HG03280 (cell line): ENCODE results near the gene OGDHL.
"Not testable (repeated sequence)": the region's sequence is repeated elsewhere in the genome, so short reads cannot be mapped to it uniquely, and the experiment has no call there.

Experiments
- ATAC-seq: cut with Tn5 transposase; IDR thresholded peaks from one replicate; pipeline ENCODE4 v1.9.1; 2021; ENCODE audit warnings: mild to moderate bottlenecking, moderate library complexity; ENCODE audit not compliant: unreplicated experiment

The OGDHL gene

DNA sequence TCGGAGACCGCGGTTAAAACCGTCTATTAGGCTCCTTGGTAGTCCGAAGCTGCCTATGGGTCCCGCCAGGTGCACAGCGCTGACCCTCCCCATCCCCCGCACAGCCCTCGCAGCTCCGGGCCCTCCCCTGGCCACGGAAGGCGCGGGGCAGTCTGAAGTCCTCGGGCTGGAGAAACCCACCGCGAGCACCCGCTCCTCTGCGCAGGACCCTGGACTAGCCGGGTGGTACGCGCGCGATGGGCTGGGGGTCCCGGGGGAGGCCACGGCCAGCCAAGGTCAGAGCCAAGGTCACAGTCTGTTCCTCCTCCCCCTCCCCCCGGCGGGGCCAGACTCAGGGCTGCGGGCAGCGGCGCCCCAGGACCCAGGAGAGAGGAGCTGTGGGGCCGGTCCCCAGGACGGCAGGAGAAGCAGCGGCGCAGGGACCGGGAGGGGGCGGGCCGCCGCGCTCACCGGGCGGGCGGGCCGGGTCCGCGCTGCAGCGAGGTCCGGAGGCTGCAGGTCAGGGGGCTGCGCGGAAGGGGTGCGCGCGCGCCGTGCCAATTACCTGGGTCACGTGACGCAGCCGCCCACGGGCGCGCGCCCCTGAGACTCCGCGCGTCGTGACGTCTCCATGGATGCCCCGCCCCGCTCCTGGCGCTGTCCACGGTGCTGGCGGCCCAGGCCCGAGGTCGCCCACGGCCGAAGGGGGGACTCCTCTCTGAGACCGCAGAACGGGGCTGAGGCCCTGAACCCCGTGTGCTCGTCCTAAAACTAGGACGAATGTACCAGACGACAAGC, at the start of gene OGDHL:
Gene OGDHL (minus strand): TSS at position 535 of the 777 bp plus-strand sequence. CDS start 3,731 bp downstream, outside the sequence.
- ATAC-seq: peak; percentile 86

DNA sequence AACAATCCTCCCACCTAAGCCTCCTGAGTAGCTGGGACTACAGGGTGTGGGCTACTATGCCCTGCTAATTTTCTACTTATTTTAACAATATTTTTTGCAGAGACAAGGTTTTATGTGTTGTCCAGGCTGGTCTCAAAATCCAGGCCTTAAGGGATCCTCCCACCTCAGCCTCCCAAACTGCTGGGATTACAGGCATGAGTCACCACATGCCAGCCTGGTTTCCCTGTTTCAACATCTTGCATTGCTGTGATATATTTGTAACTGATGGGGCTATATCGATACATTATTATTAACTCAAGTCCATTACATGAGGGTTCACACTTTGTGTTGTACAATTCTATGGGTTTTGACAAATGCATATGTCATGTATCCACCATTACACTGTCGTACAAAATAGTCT, 41.9 kb upstream of the OGDHL start:
- ATAC-seq: no peak

DNA sequence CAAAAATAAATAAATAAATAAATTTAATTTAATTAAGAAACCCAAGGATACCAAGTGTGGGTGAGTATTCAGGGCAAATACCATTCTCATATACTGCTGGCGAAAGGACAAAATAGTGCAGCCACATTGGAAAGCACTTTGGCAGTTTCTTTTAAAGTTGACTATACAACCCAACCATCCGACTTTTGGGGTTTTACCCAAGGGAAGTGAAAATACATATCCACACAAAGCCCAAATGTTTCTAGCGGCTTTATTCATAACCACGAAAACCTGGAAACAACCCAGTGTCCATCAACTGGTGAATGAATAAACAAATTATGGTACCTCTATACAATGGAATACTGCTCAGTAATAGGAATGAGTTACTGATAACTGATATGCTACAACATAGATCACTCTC, 36.2 kb upstream of the OGDHL start:
- ATAC-seq: no peak

DNA sequence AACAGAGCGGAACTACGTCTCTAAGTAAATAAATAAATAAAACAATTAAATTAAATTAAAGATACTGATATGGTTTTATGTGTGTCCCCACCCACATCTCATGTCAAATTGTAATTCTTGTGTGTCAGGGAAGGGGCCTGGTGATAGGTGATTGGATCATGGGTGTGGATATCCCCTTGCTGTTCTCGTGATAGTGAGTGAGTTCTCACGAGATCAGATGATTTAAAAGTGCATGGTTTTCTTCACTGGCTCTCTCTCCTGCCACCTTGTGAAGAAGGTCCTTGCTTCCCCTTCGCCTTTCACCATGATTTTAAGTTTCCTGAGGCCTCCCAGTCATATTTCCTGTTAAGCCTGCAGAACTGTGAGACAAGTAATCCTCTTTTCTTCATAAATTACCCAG, 29.0 kb upstream of the OGDHL start:
- no peak for ATAC-seq

DNA sequence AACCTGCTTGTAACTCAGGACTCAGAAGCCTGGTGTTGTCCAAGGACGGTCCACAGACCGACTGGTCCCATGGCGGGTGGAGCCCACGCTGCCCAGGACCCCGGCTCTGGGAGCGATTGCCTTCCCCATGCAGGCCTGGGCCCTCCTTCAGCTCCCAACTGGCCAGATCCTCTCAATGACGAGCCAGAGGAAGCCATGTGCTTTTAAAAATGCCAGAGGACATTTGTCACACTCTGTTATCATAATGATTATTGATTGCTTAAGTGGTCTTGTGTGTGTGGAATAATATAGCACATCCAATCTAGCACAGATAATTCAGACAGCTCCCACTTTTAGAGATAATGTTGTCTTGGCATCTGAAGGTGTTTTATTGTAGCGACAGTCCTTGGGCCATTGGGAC, 22.6 kb upstream of the OGDHL start:
- ATAC-seq: no peak

DNA sequence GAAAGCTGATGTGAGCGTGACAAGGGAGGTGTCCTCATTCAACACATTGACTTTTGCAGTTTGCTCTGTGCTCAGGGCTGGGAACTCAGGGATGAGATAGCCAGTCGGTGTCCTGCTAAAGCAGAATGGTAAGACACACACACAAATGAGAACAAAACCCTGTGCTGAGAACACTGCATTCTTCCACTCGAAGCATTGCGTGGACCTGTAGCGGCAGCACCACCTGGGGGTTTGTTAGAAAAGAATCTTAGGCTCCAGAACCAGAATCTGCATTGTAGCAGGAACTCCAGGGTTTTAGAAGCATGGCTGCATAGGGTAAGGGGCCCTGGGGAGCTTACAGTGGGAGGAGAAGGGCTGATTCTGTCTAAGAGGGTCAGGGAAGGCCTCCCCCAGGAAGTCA, 21.5 kb upstream of the OGDHL start:
- ATAC-seq: no peak

DNA sequence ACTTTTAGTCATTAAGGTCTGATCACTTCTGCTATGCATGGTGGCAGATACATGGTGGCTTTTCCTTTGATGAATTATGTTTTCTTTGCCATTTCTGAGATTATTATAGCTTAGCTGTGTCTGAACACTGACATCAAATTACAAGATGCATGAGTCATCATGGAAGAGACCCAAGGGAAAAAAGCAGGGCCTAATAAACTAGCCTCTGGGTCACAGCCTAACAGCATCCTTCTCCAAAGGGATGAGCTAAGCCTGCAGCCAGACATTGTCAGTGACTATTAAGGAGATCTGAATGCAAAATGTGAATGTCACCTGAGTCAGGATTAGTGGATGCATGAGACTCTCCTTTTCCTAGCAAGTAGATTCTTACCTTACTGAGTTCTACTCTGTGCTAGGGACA, 19.1 kb upstream of the OGDHL start:
- ATAC-seq: no peak

DNA sequence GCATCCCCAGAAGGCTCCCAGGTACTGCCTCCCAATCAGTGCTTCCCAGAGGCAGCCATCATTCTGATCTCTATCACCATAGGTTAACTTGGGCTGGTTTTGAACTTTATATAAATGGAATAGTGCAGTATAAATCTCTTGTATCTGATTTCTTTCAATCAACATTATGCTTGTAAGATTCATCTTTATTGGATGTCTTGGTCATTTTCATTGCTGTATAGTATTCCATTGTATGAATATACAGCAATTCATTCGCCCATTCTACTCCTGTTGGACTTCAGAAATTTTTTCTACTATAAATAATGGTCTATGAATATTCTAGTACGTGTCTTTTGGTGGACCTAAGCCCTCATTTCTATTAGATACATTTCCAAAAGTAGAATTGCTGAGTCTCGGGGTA, 16.1 kb upstream of the OGDHL start:
- no peak for ATAC-seq

DNA sequence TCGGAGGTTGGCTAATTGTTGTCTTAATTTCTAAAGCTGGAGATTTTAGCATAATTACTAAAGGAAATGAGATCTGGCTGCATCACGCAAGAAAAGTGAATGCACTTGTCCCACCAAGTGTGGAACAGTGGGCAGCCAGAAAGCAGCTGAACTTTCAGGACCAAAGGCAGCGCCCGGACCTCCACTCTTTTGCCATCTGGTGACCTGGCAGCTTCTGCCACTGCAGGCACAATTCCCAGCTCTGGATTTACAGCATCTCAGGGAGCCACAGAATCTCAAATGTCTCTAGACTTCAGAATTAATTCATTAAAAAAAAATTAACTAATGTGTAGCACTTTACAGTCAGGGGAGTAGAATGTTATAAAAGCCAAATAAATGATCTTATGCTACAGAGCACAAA, 14.7 kb upstream of the OGDHL start:
- ATAC-seq: no peak

DNA sequence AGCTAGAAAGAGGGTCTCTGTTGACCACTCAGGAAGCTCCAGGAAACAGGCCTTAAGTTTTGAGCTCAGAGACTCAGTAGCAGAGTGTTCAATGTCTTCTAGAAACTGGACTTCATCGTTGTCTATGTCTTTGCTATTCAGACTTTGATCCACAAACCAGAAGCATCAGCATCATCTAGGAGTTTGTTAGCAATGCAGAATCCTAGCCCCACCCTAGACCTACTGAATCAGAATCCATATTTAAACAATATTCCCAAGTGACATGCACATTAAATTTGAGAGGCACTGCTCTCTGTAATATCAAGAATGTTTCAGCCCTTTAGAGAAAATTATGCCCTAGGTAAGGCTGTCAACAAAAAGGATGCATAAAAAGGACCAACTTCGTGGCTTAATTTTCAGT, 12.9 kb upstream of the OGDHL start:
- ATAC-seq: no peak

DNA sequence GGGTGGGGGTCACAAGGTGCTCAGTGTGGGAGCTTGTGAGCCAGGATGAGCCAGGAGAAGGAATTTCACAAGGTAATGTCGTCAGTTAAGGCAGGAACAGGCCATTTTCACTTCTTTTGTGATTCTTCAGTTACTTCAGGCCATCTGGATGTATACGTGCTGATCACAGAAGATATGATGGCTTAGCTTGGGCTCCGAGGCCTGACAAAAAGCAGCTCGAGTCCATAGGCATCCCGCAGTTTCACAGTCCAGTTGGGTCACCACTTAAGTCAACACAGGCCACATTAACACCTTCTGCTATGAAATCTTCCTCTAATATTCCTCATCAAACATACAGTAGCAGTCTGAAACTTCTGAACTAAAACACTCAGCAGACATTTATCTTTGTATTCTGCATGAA, 10.8 kb upstream of the OGDHL start:
- ATAC-seq: not testable (repeated sequence)

DNA sequence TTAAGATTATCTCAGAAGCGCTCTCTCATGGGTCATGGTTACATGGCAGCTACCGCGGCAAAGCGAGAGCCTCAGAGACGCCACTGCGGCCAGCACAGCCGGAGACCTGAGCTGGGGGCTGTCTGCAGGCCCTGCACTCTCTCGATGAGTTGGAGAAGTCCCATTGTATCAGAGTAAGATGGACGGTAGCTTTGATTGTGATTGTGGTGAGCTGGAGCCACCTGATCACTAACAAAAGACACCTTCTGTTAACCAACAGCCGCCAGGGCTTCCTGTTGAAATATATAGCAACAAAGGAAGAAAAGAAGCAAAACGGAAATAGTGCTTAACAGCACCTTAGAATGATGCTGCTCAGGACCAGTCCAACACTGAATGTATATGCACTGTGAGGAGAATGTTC, 8.9 kb upstream of the OGDHL start:
- not testable (repeated sequence) for ATAC-seq

DNA sequence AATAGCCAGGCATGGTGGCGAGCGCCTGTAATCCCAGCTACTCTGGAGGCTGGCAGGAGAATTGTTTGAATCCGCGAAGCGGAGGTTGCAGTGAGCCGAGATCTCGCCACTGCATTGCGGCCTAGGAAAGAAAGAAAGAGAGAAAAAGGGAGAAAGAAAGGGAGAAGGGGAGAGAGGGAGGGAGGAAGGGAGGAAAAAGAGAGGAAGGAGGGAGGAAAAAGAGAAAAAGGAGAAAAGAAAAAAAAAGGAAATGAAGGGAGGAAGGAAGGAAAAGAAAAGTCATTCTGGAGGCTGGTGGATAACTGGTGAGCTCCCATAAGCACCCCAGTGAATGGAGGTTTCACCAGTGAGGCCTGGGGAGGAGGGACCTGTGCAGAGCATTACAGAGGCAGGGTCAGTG, 7.6 kb upstream of the OGDHL start:
- ATAC-seq: no peak

DNA sequence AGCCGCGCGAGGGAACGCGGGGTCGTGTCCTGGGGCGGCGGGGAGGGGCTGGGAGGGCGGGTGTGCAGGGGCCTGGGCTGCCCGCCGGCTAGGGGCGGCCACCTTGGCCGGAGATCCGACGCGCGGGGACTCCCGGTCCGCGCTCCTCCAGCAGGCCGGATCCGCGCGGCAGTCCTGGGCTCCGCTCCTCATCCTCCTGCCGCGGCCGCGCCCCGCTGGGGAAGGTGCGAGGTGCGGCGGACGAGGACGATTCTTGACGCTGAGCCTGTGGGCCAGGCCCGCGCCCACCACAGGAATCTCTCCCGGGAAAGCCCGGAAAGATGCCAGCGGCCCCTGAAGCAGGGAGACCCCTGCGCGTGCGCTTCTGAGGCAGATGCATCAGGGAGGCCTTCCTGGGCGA, 6.6 kb upstream of the OGDHL start:
- ATAC-seq: no peak

DNA sequence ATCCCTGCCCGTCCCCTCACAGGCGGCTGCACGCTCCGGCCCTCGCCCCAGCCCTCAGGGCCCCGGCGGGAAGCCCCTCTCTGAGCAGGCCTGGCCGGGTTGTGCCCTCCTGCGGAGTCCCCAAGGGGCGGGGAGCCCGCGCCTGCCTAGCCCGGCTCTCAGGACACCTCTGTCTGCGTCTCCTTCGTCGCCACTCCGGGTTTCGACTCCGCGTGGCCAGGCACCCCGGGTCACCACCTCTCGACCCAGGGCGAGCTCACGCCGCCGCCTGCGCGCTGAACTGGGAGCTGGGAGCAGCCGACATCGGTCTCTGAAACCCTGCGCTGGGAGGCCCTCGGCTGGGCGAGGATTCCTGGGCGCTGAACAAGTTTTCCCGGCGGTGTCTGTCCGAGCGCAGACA, 6.2 kb upstream of the OGDHL start:
- ATAC-seq: no peak

DNA sequence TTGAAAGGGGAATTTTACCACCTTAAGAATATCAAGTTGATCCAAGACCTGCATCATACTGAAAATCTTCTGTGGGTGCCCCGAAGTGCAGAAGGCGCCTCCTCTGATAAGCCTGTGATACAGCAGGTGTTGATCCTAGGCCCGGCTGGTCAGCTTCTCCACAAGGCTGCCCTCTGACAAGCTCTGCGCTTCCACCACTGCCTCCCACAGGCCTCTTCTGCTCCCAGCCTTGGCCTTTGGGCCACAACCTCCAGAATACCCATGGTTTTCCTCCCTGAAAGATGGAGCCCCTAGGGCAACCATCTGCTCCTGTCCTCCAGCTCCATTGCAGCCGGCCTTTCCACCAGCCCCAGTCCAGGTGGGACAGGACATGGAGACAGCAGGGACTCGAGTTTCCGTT, 5.6 kb upstream of the OGDHL start:
- ATAC-seq: no peak

DNA sequence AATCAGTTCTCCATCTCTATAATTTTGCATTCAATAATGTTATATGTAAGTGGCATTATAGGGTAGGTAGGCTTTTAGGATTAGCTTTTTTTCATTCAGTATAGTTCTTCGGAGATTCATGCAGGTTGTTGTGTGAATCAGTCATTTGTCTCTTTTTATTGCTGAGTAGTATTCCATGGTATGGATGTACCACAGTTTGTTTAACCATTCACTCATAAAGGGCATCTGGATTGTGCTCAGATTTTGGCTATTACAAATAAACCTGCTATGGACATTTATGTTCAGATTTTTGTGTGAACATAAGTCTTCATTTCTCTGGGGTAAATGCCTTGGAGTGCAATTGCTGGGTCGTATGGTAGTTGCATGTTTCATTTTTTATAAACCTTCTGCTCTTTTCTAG, 4.4 kb upstream of the OGDHL start:
- no peak for ATAC-seq

DNA sequence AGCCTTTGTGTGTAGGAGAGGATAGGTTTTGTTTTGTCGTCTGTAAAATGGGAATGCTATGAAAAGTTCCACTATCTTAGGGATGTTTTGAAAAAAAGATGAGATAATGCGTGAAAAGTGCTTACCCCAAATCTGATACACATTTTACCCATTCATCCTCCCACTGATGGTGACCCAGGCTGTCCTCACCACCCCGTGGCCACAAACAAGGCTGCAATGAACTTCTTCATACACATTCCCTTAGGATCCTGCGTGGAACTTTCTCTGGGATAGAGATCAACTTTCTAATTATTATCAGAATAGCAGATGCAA, 399 bp upstream of the OGDHL start:
- no peak for ATAC-seq

DNA sequence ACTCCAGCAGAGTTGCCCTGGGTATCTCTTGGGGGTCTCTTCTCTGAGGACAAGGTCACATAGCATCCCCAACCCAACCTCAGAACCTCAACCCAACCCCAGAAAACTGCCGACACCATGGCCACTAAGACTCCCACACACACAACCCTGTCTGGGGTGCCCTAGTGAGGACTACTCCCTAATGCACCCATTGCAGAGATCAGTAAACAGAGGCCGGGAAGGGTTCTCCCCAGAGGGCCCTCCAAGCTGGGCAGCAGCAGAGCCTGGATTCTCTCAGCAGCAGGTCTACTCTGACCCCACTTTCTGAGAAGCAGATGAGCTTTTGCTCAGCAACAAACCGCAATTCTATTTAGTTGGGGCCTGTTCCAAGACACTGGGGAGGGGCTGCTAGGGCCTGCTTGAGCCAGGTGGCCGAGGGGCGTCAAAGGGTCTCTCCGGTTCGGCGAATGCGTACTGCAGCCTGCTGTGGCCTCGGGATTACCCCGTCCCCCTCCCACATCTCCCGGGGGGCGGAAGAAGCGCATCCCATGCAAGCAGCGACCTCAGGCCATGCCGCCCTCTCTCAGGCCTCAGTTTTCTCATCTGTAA, 828 bp downstream of the OGDHL start:
- ATAC-seq: no peak

DNA sequence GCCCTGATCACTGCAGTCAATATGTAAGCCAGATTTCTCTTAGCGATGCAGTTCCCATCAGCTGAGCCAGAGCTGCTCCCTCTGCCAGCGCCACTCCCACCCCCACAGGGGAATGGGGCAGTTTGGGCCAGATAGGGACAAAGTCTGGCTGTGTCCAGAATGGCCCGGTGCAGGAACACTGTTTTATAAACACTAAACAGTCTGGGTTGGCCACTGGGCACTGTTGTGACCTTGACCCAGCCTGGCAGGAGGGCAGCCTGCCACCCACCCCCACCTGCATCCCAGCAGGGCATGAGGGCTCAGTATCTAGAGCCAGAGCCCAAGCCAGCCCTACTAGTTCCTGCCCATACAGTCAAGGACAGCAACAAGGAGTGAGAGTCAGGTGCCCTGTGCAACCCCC, 1.3 kb downstream of the OGDHL start:
- no peak for ATAC-seq

DNA sequence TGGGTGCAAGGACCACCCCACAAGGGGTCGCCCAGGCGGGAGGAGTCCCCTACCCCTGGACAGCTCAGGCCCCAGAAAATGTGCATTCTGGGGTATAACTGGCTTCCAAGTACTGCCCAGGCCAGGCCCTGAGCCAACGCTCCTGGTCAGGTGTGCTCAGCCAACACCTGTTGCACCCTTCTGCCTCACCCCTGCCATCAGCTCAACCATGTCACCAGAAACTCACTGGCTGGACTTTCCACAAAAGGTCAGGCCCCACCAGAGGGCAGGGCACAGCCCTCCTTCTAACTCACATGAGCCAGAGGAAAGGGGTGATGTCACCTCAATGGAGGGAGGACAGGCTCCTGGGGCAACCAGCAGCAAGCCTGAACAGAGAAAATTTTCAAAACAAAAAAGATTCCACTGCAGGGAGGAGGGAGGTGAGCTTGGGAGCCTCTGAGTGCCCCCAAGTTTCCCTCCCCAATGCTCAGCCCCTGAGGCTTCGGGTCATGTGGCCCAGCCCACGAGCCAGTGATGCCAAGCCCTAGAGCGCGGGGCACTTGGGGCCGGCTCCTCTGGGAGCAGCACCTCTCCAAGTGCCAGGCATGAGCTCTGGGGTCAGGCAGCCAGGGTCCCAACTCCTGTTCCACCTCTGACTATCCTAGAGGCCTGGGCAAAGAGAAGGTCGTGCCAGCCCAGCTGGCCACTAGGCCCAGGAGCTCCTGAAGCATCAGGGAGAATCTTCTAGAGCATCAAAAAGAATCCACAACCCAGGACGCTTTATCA, 2.2 kb downstream of the OGDHL start:
- ATAC-seq: no peak

DNA sequence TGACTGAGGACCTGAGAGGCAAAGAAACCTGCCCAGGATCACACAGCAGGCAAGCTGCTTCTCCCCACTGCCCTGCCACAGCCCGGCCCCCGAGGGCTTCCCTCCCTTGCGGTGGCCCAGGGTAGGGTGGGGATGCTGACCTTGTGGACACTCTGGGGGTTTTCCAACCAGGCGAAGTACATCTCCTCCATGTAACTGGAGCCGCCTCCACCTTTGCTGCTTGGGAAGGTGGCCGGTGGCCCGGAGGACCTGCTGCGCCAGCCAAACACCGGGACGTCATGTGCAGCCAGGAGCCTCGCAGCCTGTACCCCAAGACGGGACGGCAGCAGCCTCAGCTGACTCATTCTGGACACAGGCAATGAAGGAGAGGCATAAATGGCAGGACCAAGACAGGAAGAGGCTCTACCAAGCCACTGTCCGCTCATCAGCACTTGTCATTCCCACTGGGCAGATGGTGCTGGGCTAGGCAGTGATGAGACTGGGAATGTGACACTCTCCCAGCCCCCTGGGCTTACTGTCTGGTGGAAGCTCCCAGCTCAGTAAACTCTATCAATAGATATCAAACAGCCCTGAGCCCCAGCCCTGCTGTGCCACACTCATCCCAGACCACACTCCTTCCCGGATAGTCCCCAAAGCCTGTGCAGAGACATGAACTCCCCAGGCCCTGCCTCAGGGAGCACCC, 3.7 kb downstream of the OGDHL start:
- no peak for ATAC-seq
